Measurements from ENCODE around the gene GNG7.

The GNG7 gene

DNA sequence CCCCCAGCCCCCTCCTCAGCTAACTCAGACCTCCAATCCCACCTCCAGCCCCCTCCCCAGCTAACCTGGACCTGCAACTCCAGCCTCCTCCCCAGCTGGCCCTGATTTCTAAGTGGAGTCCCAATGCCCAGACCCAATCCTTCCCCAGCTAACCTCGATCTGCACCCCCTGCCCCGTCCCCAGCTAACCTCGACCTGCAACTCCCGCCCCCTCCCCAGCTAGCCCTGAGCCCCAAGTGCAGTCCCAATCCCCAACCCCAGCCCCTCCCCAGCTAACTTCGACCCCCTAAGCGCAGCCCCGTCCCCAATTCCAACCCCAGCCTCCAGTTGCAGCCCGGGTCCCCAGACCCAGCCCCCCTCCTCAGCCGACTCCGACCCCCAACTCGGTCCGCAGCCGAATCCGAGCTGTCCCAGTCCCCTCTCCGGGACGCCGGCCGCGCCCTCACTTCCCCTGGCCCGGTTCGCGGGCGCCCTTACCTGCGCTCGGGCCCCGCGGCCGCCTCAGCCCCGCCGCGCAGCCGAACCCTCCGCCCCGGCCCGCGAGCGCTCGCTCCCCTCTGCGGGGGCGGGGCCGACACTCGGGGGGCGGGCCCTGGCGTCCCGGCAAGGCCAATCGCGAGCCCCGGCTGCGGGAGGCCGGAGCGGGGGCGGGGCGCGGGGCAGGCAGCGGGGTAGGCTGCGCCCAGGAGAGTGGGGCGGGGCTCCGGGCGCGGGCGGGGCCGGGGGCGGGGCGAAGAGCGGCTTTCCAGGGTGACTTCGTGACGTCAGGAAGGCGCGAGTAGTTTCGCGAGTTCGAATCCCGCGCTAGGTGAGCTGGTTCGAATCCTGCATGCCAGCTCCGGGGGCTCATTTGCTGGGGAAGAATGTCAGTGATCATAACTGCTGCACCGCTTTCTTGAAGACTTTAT is at the start of gene GNG7:
GNG7 (minus strand) TSS at position 525 of the 907 bp plus-strand sequence. CDS start 182,006 bp downstream, outside the sequence.
- peak; percentile 86 for DNase-seq

DNA sequence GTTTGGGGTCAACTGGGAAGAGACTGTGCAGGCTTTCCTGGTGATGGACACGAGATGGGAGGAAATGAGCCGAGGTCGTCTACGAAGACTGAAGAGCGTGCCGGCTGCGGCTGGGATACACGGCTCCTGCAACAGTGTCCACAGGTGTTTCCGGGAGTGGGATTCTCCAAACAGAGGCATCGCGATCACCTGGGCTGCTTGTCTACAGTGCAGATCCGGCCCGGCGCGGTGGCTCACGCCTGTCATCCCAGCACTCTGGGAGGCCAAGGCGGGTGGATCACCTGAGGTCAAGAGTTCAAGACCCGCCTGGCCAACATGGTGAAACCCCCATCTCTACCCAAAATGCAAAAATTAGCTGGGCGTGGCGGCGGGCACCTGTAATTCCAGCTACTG is 48.9 kb upstream of the GNG7 start:
- no peak for DNase-seq

DNA sequence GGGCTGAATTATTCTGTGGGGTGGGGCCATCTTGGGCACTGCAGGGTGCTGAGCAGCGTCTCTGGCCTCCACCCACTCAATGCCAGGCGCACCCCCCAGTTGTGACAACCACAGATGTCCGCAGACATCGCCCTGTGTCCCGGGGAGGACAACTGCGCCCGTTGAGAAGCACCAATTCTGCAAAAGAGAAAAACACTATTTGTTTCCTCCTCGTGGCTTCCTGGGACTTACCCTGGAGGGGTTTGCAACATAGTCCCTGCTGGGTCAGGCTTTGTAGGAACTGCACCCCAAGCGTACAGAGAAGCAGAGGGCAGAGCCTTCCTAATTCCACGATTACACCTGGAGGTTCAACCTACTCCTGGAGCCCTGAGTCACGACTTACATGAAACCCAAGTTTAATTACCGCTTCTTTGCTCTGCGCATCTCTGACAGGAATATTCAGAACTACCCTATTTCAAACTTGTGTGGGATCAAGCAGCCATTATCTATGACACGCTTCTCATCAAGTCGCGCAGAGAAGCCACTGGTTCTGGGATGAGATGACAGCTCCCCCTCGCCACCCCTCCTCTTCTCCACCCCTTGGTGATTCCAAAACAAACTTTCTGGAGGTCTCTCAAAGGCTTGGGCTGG is 48.4 kb upstream of the GNG7 start:
- no peak for DNase-seq

DNA sequence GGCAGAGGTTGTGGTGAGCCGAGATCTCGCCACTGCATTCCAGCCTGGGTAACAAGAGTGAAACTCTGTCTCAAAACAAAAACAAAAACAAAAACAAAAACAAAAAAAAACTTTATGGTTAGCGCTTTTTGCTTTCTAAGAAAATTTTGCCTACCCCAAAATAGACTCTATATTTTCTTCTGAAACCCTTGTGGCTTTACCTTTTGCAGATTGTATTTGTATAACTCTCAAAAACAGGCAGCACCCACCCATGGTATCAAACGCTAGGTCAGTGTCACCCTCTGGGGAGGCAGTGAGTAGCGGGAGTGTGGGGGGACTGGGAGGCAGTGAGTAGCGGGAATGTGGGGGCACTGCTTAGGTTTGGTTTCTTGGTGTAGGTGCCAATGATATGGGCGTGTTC is 44.9 kb upstream of the GNG7 start:
- DNase-seq: no peak

DNA sequence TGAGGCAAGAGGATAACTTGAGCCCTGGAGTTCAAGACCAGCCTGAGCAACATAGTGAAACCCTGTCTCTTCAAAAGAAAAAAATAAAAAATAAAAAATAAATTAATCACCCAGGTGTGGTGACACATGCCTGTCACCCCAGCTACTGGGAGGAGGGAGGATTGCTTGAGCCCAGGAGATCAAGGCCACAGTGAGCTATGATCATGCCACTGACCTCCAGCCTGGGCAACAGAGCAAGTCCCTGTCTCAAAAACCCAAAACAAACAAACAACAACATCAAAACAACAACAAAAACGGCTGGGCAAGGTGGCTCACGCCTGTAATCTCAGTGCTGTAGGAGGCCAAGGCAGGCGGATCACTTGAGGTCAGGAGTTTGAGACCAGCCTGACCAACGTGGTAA is 41.6 kb upstream of the GNG7 start:
- DNase-seq: no peak

DNA sequence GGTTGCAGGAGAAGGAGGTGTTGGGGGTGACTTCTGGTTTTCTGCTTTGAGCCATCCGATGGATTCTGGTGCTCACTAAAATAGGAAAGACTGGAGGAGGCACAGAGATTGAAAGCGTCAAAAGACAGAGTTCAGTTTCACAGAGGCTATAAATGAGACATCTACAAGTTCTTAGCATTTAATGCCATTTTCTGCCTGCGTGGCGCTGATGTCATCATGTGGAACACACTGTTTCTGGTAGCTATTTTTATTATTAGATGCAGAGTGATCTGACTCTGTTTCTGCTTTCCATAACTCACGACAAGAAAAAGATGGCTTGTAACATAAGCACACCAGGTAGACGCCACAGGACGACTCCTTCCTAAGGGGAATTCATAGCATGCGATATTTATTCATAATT is 40.6 kb upstream of the GNG7 start:
- DNase-seq: no peak

DNA sequence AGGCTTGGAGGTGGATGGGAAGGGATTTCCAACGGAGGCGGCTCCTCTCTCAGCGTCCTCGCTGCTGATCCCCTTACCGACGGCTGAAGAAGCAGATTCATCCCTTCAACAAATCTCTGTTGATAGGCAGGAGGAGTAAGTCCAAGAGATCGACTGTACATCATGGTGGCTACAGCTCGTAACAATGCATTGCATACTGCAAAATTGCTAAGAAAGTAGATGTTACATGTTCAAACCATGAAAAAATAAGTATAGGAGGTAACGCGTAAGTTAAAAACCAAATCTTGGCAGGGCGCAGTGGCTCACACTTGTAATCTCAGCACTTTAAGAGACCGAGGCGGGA is 37.8 kb upstream of the GNG7 start:
- no peak for DNase-seq

DNA sequence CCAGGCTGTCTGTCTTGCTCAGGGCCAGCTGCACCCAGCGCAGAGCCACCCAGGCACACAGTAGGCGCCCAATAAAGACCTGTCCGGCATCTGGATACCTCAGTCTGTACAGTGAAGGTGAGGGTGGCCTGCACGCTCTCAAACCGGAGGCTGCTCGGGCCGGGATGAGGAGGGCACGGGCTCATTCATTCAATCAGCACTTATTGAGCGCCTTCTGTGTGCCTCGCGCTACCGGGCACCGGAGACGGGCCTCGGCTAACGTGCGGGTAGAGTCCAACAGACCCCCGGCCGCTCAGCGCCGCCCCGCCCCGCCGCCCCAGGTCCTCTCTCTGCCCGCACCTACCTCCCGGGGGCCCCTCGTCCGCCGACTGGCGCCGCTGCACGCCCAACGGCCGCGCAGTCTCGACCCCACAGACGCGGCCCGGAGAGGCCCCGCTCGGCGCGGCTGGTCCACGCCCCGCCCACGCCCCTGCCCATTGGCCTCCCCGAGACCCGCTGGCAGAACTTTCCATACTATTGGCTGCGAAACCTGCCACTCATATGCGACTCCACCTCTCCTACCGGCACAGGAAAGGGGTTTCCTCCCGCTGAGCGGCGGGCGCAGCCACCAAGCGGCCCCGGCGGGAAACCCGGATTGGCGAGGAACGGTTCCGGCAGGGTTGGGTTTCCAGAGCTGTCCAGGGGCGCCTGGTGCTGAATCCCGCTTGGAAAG is 37.3 kb upstream of the GNG7 start, which contains the start of gene SLC39A3:
SLC39A3 (minus strand) TSS at position 416 of the 712 bp plus-strand sequence. CDS start 2,760 bp downstream, outside the sequence.
- DNase-seq: peak; percentile 99

DNA sequence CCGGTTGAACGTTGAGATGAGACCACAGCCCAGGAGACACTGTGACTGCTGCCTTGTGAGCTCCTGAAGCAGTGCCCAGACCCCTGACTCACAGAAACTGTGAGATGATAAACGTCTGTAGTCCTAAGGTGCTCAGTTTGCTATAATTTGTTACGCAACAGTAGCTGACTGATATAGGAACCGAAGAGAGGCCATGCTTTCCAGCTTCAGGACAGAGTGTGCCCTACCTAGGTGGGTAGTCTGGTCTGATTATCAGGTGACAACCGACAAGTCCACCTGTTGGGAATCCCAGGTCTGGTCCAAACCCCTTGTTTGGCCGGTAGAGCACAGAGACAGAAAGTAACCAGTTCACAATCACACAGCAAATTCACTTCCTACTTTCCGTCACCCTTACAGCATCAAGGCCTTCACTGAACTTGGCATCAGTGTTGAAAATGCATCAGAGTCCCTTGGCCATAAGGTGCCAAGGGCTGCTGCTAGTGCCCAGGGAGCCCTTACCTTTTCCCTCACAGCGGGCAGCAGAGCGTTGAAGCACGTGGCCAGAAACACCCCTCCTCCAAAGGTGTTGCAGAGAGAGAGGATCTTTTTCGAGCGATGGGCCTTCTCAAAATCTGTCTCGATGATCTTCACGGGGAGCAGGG is 34.2 kb upstream of the GNG7 start:
- DNase-seq: no peak

DNA sequence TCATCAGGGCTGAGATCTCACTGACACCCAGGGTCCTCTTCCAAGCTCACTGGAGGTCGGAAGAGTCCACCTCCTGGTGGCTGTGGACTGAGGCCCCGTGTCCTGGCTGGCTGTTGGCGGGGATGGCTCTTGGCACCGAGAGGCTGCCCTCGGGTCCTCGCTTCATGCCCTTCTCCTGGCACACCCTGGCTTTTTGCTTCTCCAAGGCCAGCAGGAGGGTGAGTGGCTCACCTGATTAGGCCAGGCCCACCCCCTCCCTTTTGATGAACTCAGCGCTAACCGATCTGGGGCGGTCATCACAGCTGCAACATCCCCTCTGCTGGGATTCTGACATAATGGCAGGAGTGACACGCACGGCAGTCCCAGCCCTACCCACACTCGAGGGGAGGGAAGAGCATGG is 32.9 kb upstream of the GNG7 start:
- no peak for DNase-seq

DNA sequence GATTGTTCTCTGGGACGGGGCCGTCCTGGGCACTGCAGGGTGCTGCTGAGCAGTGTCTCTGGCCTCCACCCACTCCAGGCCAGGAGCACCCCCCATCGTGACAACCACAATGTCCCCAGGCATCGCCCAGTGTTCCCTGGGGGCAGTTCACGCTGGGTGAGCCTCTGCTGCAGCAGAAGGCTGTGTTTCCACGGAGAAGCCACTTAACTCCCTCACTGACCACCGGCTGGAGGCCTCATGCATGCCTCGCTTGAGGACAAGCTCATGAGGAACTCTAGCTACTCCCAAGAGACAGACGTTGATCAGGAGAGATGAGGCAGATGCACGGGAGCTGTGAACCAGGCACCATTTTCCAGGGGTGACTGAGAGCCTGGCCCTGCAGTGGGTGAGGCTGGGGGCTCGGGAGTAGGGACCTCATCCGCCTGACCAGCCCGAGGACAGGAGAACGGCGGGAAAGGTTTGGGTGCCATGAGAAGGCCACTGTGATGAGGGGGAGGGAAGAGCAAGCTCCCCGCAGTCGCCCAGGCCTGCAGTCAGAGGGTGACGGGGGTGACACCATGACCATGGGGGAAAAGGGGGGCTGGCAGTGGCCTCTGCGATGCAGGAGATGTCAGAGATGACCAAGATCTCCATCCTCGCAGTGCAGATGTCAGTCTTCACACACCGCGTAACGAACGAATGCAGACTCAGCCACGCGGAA is 32.2 kb upstream of the GNG7 start:
- no peak for DNase-seq

DNA sequence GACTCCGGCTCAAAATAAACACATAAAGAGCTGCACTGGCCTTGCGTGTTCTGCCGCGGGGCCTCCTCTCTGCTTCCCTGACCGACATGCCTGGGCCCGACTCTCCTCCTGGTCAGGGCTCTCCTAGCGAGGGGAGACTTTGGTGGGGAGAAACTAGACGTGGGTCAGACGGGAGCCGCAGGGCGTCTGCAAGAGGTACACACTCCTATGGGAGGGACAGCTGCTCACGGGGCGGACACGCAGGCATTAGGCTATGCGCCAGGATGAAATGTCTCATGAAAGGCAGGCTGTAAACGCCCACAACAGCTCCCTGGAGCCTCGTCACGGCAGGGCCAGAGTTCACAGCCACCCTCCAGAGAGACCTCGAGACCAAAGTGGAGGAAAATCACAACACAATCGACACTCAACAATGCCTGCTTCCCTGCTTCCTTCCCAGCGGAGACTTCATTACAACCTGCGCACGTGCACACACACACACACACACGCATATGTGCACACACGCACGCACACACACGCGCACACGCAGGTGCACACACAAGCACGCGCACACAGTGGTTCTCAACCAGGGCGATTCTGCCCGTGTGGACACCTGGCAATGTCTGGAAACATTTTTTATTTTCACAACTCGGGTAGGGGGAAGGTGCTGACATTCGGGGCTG is 31.6 kb upstream of the GNG7 start:
- DNase-seq: no peak

DNA sequence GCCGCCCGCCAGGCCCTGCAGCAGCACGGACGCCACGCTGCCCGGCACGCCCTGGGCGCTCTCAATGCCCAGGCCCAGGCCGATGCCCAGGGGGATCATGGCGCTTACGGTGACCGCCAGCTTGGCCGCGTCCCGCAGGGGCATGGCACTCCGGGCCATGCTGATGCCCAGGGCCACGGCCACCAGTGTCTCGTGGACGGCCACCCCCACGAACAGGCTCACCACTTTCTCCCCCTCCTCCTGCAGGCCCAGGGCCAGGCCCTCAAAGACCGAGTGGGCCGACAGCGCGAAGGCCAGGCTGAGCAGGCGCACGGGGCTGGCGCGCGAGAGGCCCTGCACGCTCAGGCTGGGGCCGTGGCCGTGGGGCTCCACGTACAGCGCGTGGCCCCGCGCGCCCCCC is 30.4 kb upstream of the GNG7 start:
- no peak for DNase-seq

DNA sequence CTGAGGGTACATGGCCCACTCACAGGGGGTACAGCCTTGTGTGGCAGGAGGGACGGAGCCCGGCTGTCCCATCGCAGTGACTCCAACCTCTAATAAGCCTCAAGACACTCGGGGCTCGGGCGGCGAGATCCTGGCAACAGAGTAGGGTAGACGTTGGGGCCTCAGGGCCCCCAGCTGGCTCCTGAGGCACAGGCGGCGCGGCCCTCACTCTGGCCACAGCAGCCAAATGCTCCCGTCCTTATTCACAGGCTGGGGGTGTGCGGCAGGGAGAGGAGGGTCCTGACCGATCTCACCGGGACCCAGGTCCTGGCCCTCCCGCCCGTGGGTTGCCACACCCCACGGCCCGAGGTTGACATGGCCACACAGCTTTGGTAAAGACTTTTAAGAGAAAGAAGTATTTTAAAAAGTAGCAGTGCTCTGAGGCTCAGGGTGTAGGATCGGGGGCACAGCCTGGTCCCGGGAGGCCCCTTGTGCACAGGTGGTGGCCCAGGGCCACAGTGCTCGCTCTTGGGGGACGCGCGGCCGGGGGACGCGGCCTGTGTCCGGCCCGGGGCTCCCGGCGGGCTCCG is 29.7 kb upstream of the GNG7 start:
- DNase-seq: no peak

DNA sequence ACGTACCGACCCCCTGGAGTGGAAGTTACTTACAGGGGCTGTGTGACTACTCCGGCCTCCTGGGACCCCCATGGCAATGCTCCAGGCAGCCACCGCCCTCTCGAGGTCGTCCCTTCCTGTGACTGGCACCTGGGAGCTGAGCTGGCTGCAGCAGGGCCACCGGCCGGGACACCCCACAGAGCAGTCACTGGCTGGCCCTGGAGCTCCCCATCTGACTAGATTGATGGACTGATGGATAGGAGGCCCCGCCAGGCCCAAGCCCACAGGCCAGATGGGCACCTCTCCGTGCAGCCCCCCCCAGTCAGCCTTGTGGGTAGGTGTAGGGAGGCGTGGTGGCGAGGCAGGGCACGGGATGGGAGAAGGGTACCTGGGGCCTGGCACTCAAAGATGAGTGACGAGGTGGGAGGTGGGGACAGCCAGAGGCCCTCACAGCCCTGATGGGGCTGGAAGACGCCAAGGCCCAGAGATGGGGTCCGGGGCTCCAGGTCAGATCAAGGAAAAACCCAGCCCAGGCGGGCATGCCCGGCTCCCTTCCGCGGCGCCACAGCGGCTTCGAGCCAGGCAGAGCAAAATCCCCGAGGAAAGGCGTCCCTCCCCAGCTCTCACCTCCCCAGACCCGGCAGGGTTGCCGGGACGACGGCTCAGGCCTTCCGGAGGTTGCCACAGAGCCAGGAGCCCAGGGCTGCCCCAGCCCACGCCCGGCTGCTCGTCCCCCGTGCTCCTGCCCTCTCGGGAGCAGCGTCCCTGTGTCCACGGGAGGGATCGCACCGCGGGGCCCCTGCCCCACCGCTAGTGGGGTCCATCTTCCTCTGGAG is 28.9 kb upstream of the GNG7 start:
- DNase-seq: no peak

DNA sequence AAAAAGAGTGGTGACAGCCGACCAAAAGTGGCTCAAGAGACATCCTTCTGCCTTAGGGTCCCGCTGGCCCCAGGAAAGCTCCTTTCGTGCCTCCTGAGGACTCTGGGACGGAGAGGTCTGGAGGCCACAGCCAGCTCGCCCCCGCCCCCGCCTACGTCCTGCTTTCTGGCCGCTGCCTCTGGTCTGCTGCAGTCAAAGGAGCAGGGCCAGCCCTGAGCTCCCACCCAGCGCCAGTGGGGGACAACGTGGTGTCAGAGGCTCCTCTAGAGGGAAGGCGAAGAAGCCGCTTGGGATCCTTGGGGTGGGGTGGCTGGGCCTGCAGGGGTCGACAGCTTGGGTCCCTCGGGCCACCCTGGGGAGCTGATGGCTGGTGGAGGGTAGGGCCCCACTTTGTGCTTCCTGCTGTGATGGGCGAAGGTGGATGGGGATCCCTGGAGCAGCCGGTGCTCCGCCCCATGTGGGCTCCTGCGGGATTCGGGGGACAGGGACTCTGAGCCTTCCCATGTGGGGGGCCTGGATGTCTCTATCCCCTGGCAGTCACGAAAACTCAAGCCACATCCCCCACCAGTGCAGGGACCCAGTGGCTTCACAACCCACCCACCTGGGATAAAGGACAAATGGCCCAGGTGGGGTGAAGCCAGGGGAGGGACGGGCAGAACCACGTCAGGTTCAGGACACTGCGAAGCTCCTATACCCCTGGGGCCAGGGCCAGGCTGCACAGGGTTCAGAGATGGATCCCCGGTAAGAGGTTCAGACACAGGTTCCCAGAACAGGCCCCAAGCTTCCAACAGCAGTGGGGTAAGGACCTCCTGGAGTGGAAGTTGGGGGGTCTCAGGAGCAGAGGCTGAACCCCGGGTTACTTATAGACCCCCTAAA is 27.7 kb upstream of the GNG7 start:
- no peak for DNase-seq

DNA sequence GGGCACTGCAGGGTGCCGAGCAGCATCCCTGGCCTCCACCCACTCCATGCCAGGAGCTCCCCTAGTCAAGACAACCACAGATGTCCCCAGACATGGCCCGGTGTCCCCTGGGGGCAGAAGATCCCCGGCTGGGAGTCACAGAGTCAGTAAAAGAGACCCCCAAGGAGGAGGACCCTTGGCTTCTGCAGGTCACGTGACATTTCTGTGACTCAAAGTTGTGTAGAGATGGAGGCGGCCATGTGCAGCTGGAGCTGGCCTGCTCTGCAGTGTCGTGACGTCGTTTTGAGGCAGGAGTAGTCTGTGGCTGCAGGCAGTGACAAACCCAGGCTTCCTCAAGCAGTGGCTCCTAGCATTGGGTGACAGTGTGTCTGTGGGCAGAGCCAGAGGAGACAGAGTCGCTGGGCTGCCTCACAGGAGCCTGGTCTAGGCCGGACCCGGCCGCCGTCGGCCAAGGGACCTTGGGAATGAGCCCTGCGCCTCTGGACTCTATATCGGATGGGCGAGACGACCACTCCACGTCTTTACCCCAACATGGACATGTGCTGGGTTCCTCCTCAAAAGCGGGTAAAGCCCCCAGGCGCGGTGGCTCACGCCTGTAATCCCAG is 26.4 kb upstream of the GNG7 start:
- no peak for DNase-seq

DNA sequence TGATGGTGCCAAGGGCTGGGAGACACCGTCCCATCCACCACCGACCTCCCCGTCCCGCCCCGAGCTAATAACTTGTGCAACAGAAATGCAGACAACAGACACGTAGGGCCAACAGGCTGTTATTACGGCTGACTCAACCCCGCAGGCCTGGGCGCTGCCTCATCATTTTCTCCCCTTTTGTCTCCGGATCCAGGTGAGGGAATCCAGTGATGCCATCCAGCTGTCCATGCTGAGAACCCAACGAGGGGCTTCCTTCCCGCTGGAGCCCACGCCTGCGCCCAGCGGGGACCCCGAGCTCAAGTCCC is 25.1 kb upstream of the GNG7 start:
- DNase-seq: no peak

DNA sequence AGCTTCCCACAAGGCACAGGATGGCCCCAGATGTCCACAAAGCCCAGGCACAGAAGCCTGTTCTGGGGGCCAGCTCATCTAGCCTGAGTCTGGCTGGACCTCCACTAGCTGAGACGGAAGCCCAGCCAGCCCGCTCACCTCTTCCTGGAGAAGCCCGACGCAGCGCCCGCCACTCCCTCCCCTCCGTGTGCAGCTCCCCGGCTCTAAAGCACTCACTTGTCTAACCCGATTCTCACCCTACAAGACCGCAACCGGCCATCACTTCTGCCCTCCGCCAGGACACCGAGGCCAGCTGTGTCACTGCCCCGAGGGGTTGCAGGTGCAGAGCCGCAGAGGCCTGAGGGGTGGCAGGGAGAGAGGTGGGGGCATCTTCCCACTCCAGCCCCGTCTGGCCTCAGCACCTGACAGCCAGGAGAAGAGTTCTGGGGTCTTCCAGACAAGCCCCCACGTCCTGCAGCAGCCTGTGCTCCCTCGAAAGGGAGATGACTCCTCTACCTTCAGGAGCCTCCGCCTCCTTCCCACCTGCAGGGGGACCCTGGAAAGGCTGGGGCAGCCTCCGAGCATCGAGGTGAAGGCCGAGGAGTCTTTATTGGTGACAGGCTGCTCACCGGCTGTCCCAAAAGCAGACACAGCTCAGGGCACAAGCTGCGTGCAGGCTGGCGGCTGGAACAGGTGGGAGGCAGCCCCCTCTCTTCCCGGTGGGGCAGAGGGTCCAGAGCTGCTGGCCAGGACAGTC is 24.6 kb upstream of the GNG7 start:
- no peak for DNase-seq
